ENCODE data around the gene TPX2.
A peak's percentile ranks its signal among the peaks of the same experiment; 100 is the strongest.

TPX2 gene

DNA sequence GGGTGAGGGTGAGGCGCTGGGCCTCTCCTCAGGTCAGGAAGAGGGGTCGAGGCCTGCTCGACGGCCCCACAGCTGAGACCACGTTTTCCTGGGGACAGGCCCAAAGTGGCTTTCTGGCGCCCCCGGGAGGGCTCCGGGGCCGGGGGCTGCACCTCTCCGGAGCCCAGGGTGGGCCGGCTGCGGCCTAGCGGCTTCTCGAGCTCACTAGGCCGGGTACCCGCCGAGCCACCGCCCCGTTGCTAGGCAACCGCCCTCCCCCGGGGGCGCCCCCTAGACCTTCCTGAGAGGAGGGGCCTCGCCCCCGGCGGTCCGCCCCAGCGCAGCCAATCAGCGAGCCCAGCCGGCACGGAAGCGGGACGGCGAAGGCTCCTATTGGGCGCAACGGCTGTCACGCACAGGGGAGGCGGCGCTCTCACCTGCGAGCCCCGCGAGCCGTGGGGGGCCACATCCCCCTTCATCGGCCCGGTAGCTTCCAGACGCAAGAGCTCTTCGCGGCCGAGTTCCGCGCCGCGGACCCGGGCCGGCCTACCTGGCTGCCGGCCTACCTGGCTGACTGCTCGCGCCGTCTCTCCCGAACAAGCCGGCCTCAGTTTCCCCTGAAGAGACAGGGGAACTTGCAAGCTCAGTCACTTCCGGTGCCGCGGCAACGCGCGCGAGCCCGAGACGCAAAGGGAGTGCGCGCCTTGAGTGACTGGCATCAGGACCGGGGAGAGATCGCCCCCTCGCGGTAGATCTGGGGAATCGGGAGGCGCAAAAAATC, 15.6 kb upstream of the TPX2 start (continued):
- peak; percentile 35; the same call in 1 of the 2 replicates for TF ChIP-seq ZNF391 (tag by site-specific recombination; IDR thresholded peaks at IDR 0.05; ENCODE audit: borderline replicate concordance, low read depth)
- TF ChIP-seq ZNF433 (tag by site-specific recombination; IDR thresholded peaks at IDR 0.05; ENCODE audit: low read depth), result no peak
- no peak for TF ChIP-seq ZNF37A (tag by site-specific recombination; IDR thresholded peaks at IDR 0.05)
- TF ChIP-seq TCF7L2 (IDR thresholded peaks at IDR 0.05; ENCODE audit: borderline replicate concordance, low read depth, low read length), result no peak
- no peak for TF ChIP-seq ZNF600 (tag by site-specific recombination; IDR thresholded peaks at IDR 0.05)
- TF ChIP-seq HOXA7 (CRISPR knock-in tag; IDR thresholded peaks at IDR 0.05; ENCODE audit: borderline replicate concordance), result no peak
- TF ChIP-seq, protein P1, sequence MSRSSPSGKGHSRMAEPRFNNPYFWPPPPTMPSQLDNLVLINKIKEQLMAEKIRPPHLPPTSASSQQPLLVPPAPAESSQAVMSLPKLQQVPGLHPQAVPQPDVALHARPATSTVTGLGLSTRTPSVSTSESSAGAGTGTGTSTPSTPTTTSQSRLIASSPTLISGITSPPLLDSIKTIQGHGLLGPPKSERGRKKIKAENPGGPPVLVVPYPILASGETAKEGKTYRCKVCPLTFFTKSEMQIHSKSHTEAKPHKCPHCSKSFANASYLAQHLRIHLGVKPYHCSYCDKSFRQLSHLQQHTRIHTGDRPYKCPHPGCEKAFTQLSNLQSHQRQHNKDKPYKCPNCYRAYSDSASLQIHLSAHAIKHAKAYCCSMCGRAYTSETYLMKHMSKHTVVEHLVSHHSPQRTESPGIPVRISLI (tag by site-specific recombination; IDR thresholded peaks at IDR 0.05), result no peak
- peak; percentile 97 for TF ChIP-seq YY1 (tag by site-specific recombination; IDR thresholded peaks at IDR 0.05)
- TF ChIP-seq ZNF24 (tag by site-specific recombination; IDR thresholded peaks at IDR 0.05), result peak; percentile 83
- TF ChIP-seq, protein P2, sequence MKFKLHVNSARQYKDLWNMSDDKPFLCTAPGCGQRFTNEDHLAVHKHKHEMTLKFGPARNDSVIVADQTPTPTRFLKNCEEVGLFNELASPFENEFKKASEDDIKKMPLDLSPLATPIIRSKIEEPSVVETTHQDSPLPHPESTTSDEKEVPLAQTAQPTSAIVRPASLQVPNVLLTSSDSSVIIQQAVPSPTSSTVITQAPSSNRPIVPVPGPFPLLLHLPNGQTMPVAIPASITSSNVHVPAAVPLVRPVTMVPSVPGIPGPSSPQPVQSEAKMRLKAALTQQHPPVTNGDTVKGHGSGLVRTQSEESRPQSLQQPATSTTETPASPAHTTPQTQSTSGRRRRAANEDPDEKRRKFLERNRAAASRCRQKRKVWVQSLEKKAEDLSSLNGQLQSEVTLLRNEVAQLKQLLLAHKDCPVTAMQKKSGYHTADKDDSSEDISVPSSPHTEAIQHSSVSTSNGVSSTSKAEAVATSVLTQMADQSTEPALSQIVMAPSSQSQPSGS (tag by site-specific recombination; IDR thresholded peaks at IDR 0.05; ENCODE audit: low read depth), result no peak
- no peak for TF ChIP-seq ZNF133 (tag by site-specific recombination; IDR thresholded peaks at IDR 0.05)
- TF ChIP-seq ZNF311 (tag by site-specific recombination; IDR thresholded peaks at IDR 0.05; ENCODE audit: borderline replicate concordance), result no peak
- no peak for TF ChIP-seq ZNF624 (tag by site-specific recombination; IDR thresholded peaks at IDR 0.05)
- no peak for TF ChIP-seq HOXC10 (CRISPR knock-in tag; IDR thresholded peaks at IDR 0.05)
- TF ChIP-seq ZNF701 (tag by site-specific recombination; IDR thresholded peaks at IDR 0.05), result no peak
- no peak for TF ChIP-seq ZSCAN16 (tag by site-specific recombination; IDR thresholded peaks at IDR 0.05)
- no peak for TF ChIP-seq ZSCAN23 (tag by site-specific recombination; IDR thresholded peaks at IDR 0.05)
- TF ChIP-seq ZFP3 (tag by site-specific recombination; IDR thresholded peaks at IDR 0.05; ENCODE audit: low read depth), result no peak
- TF ChIP-seq ZNF354C (tag by site-specific recombination; IDR thresholded peaks at IDR 0.05; ENCODE audit: borderline replicate concordance, low read depth), result no peak
- TF ChIP-seq ZNF140 (tag by site-specific recombination; IDR thresholded peaks at IDR 0.05), result no peak
- no peak for TF ChIP-seq ZNF138 (tag by site-specific recombination; IDR thresholded peaks at IDR 0.05; ENCODE audit: borderline replicate concordance)
- no peak for TF ChIP-seq ZNF404 (tag by site-specific recombination; IDR thresholded peaks at IDR 0.05)
- peak; percentile 59; the same call in 1 of the 2 replicates for TF ChIP-seq KLF1 (tag by site-specific recombination; IDR thresholded peaks at IDR 0.05)
- TF ChIP-seq, protein P3, sequence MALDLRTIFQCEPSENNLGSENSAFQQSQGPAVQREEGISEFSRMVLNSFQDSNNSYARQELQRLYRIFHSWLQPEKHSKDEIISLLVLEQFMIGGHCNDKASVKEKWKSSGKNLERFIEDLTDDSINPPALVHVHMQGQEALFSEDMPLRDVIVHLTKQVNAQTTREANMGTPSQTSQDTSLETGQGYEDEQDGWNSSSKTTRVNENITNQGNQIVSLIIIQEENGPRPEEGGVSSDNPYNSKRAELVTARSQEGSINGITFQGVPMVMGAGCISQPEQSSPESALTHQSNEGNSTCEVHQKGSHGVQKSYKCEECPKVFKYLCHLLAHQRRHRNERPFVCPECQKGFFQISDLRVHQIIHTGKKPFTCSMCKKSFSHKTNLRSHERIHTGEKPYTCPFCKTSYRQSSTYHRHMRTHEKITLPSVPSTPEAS (tag by site-specific recombination; IDR thresholded peaks at IDR 0.05), result 0 out of 2 replicates have a peak, but pooled peaks have one; percentile 20
- no peak for TF ChIP-seq ZBTB20 (tag by site-specific recombination; IDR thresholded peaks at IDR 0.05)
- 0 out of 2 replicates have a peak, but pooled peaks have one; percentile 19 for TF ChIP-seq ZNF366 (tag by site-specific recombination; conservative IDR thresholded peaks at IDR 0.05)
- TF ChIP-seq ZNF610 (tag by site-specific recombination; IDR thresholded peaks at IDR 0.05; ENCODE audit: borderline replicate concordance), result no peak; the same call in 1 of the 2 replicates
- TF ChIP-seq ZNF510 (tag by site-specific recombination; IDR thresholded peaks at IDR 0.05; ENCODE audit: insufficient replicate concordance), result no peak
- no peak for TF ChIP-seq ZNF16 (tag by site-specific recombination; IDR thresholded peaks at IDR 0.05; ENCODE audit: low read depth)
- no peak for TF ChIP-seq ZNF23 (tag by site-specific recombination; IDR thresholded peaks at IDR 0.05; ENCODE audit: borderline replicate concordance)
- TF ChIP-seq, protein P4, sequence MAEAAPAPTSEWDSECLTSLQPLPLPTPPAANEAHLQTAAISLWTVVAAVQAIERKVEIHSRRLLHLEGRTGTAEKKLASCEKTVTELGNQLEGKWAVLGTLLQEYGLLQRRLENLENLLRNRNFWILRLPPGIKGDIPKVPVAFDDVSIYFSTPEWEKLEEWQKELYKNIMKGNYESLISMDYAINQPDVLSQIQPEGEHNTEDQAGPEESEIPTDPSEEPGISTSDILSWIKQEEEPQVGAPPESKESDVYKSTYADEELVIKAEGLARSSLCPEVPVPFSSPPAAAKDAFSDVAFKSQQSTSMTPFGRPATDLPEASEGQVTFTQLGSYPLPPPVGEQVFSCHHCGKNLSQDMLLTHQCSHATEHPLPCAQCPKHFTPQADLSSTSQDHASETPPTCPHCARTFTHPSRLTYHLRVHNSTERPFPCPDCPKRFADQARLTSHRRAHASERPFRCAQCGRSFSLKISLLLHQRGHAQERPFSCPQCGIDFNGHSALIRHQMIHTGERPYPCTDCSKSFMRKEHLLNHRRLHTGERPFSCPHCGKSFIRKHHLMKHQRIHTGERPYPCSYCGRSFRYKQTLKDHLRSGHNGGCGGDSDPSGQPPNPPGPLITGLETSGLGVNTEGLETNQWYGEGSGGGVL (tag by site-specific recombination; IDR thresholded peaks at IDR 0.05), result peak; percentile 53
- TF ChIP-seq ZBTB21 (tag by site-specific recombination; IDR thresholded peaks at IDR 0.05), result 0 out of 2 replicates have a peak, but pooled peaks have one; percentile 20
- TF ChIP-seq ZNF114 (tag by site-specific recombination; IDR thresholded peaks at IDR 0.05), result no peak
- peak; percentile 98 for TF ChIP-seq SP2 (tag by site-specific recombination; IDR thresholded peaks at IDR 0.05)
- TF ChIP-seq SCRT1 (tag by site-specific recombination; IDR thresholded peaks at IDR 0.05; ENCODE audit: borderline replicate concordance), result no peak
- TF ChIP-seq ZNF768 (tag by site-specific recombination; IDR thresholded peaks at IDR 0.05), result no peak
- TF ChIP-seq ZNF747 (tag by site-specific recombination; IDR thresholded peaks at IDR 0.05), result no peak
